ENCODE results near the gene CTDSP2. TPM values are rescaled to one million over a fixed set of nuclear protein-coding genes. Genes with fewer than 3 reads are reported as not detected.
"Not testable (repeated sequence)": the region's sequence is repeated elsewhere in the genome, so short reads cannot be mapped to it uniquely, and the experiment has no call there.

CTDSP2 gene
- total RNA-seq, 2 donors from 2014 or later, result 152 to 254 TPM

- intact Hi-C loops (cut with DNase I, micrococcal nuclease), result no loop called here
- ATAC-seq, result no peak
Measured at GRCh38 chr12:57883700-57884099, 37.2 kb upstream of the CTDSP2 start.

GRCh38 chr12:57883057-57883456 is 36.5 kb upstream of the CTDSP2 start:
- DNase-seq (no peak), ATAC-seq (peak; percentile 35)
- intact Hi-C loops (cut with DNase I, micrococcal nuclease), result no loop called here

More at GRCh38 chr12:57883700-57884099, 37.2 kb upstream of the CTDSP2 start:
- DNase-seq, result no peak

GRCh38 chr12:57882575-57882974 is 36.0 kb upstream of the CTDSP2 start:
- ATAC-seq (peak; percentile 75), DNase-seq (no peak)
- intact Hi-C loops (cut with DNase I, micrococcal nuclease), result no loop called here

GRCh38 chr12:57881475-57881874 is 34.9 kb upstream of the CTDSP2 start:
- intact Hi-C loops (cut with DNase I, micrococcal nuclease), result no loop called here

GRCh38 chr12:57881035-57881434 is 34.5 kb upstream of the CTDSP2 start:
- intact Hi-C loops (cut with DNase I, micrococcal nuclease), result not testable (repeated sequence)
- peak in 1 of 2 donors; percentile 14 for DNase-seq
- peak; percentile 10 for ATAC-seq

More at GRCh38 chr12:57881475-57881874, 34.9 kb upstream of the CTDSP2 start:
- DNase-seq (peak in 1 of 2 donors; percentile 68), ATAC-seq (peak; percentile 87)

- DNase-seq (no peak), ATAC-seq (no peak)
- intact Hi-C loops (cut with DNase I, micrococcal nuclease), result no loop called here
Measured at GRCh38 chr12:57877876-57878275, 31.3 kb upstream of the CTDSP2 start.

- peak; percentile 50 for ATAC-seq
Measured at GRCh38 chr12:57875753-57876547, 29.4 kb upstream of the CTDSP2 start.

GRCh38 chr12:57874166-57875108 is 27.9 kb upstream of the CTDSP2 start:
- DNase-seq, result no peak
- ATAC-seq, result peak; percentile 89
- intact Hi-C loops (cut with DNase I, micrococcal nuclease), result no loop called here

More at GRCh38 chr12:57875753-57876547, 29.4 kb upstream of the CTDSP2 start:
- intact Hi-C loops (cut with DNase I, micrococcal nuclease), result no loop called here
- DNase-seq, result no peak

- no peak for ATAC-seq
- intact Hi-C loops (cut with DNase I, micrococcal nuclease), result no loop called here
Measured at GRCh38 chr12:57872362-57872761, 25.8 kb upstream of the CTDSP2 start.

GRCh38 chr12:57869927-57870318 is 23.4 kb upstream of the CTDSP2 start:
- no peak for DNase-seq
- ATAC-seq, result no peak
- intact Hi-C loops (cut with DNase I, micrococcal nuclease), result no loop called here

More at GRCh38 chr12:57872362-57872761, 25.8 kb upstream of the CTDSP2 start:
- no peak for DNase-seq

- ATAC-seq, result no peak
- DNase-seq, result no peak
Measured at GRCh38 chr12:57869298-57869926, 22.9 kb upstream of the CTDSP2 start.

GRCh38 chr12:57868851-57869268 is 22.3 kb upstream of the CTDSP2 start:
- intact Hi-C loops (cut with DNase I, micrococcal nuclease), result no loop called here
- no peak for ATAC-seq
- DNase-seq, result peak in 1 of 2 donors; percentile 38

More at GRCh38 chr12:57869298-57869926, 22.9 kb upstream of the CTDSP2 start:
- intact Hi-C loops (cut with DNase I, micrococcal nuclease), result no loop called here

GRCh38 chr12:57868221-57868620 is 21.7 kb upstream of the CTDSP2 start:
- intact Hi-C loops (cut with DNase I, micrococcal nuclease), result no loop called here
- DNase-seq (no peak), ATAC-seq (no peak)

GRCh38 chr12:57866308-57867019 is 19.9 kb upstream of the CTDSP2 start:
- no peak for DNase-seq
- ATAC-seq, result no peak
- intact Hi-C loops (cut with DNase I, micrococcal nuclease), result no loop called here

- ATAC-seq (peak; percentile 96), DNase-seq (peak; percentile 70 to 72)
- intact Hi-C loops (cut with DNase I, micrococcal nuclease), result no loop called here
Measured at GRCh38 chr12:57865084-57865751, 18.7 kb upstream of the CTDSP2 start.

- peak; percentile 49 for ATAC-seq
- intact Hi-C loops (cut with DNase I, micrococcal nuclease), result no loop called here
- no peak for DNase-seq
Measured at GRCh38 chr12:57864442-57865083, 18.0 kb upstream of the CTDSP2 start.

- ATAC-seq (no peak), DNase-seq (no peak)
- intact Hi-C loops (cut with DNase I, micrococcal nuclease), result no loop called here
Measured at GRCh38 chr12:57863676-57864075, 17.1 kb upstream of the CTDSP2 start.
